H1 (cell line): ENCODE measurements around the gene GCHFR. TPM values are rescaled to one million over a fixed set of nuclear protein-coding genes. Genes with fewer than 3 reads are reported as not detected.
A peak's percentile ranks its signal among the peaks of the same experiment; 100 is the strongest.

Experiments
- CTCF ChIA-PET: fragments of 300-600 bp; sonication (Branson Sonifier 250); formaldehyde crosslinking; loops from one replicate; lab custom pipeline; 2021; ENCODE audit not compliant: partially characterized antibody; lab: Charles Lee
- POLR2A ChIA-PET: fragments of 300-600 bp; sonication (Branson Sonifier 250); formaldehyde crosslinking; loops from one replicate; lab custom pipeline; 2021; ENCODE audit warnings: inconsistent platforms; ENCODE audit not compliant: partially characterized antibody; lab: Charles Lee
- DNase-seq, 2 experiments: peaks; one replicate each; pipeline versions ENCODE4 v3.0.0 to v3.0.0-alpha.2; 2010 to 2022; ENCODE audit warnings: low spot score in 2 of 2, low read depth in 1 of 2, mixed read lengths in 1 of 2
- FAIRE-seq: peaks from 2 replicates; lab custom pipeline; 2011; peaks lifted over from hg19 to GRCh38; lab: Jason Lieb, UNC
- H2AFZ ChIP-seq: 2 replicates; pipeline ENCODE4 v1.8.1; 2012; ENCODE audit warnings: low read length, inconsistent platforms
- H2AK5ac ChIP-seq: 2 replicates; pipeline ENCODE4 v1.6.1; 2013; ENCODE audit warnings: low read depth, low read length
- H2BK120ac ChIP-seq: replicated peaks from 2 replicates; pipeline ENCODE3; 2013; ENCODE audit warnings: low read depth, low read length, inconsistent platforms
- H2BK12ac ChIP-seq: 2 replicates; pipeline ENCODE4 v1.6.1; 2013; ENCODE audit warnings: low read depth, low read length
- H2BK15ac ChIP-seq: 2 replicates; pipeline ENCODE4 v1.6.1; 2013; ENCODE audit warnings: low read length
- H2BK20ac ChIP-seq: 2 replicates; pipeline ENCODE4 v1.6.1; 2013; ENCODE audit warnings: low read length
- H2BK5ac ChIP-seq: 2 replicates; pipeline ENCODE4 v1.6.1; 2013; ENCODE audit warnings: low read depth, low read length
- H3K14ac ChIP-seq: 2 replicates; pipeline ENCODE4 v1.6.1; 2013; ENCODE audit warnings: inconsistent platforms; ENCODE audit not compliant: insufficient read length
- H3K18ac ChIP-seq: 2 replicates; pipeline ENCODE4 v1.6.1; 2013; ENCODE audit warnings: low read length; ENCODE audit errors: extremely low read depth
- H3K23ac ChIP-seq: 2 replicates; pipeline ENCODE4 v1.6.1; 2013; ENCODE audit warnings: inconsistent platforms; ENCODE audit not compliant: insufficient read length
- H3K23me2 ChIP-seq: 2 replicates; pipeline ENCODE4 v1.6.1; 2013; ENCODE audit warnings: low read depth, low read length
- H3K27ac ChIP-seq: 2 replicates; pipeline ENCODE4 v1.6.1; 2011; ENCODE audit warnings: low read depth, low read length, inconsistent platforms
- H3K27me3 ChIP-seq, 4 experiments: replicated peaks in 1 of 4; 1 replicate in 1 of 4; 2 replicates in 3 of 4; pipeline versions ENCODE4 v1.6.1 to v1.8.1; 2011 to 2013; ENCODE audit warnings: low read length in 3 of 4, mild to moderate bottlenecking in 3 of 4, inconsistent platforms in 2 of 4, mixed read lengths in 2 of 4, moderate library complexity in 1 of 4; ENCODE audit not compliant: control insufficient read depth in 3 of 4, insufficient read depth in 3 of 4; ENCODE audit errors: extremely low read depth in 1 of 4
- H3K36me3 ChIP-seq, 4 experiments: 2 replicates each; pipeline versions ENCODE4 v1.6.1 to v1.8.1; 2011 to 2013; ENCODE audit warnings: mild to moderate bottlenecking in 4 of 4, low read length in 3 of 4, moderate library complexity in 2 of 4, control low read depth in 1 of 4, inconsistent platforms in 1 of 4; ENCODE audit not compliant: insufficient read depth in 4 of 4, control insufficient read depth in 2 of 4
- H3K4ac ChIP-seq: replicated peaks from 2 replicates; pipeline ENCODE3; 2013; ENCODE audit warnings: low read length, low read depth, mixed read lengths, inconsistent platforms; ENCODE audit not compliant: insufficient read length
- H3K4me1 ChIP-seq, 4 experiments: replicated peaks in 1 of 4; 1 replicate in 1 of 4; 2 replicates in 3 of 4; pipeline versions ENCODE4 v1.6.1 to v1.8.1; 2011 to 2013; ENCODE audit warnings: low read length in 3 of 4, inconsistent platforms in 2 of 4, mixed read lengths in 1 of 4; ENCODE audit not compliant: insufficient read depth in 4 of 4, control insufficient read depth in 3 of 4
- H3K4me2 ChIP-seq, 2 experiments: 2 replicates each; pipeline versions ENCODE4 v1.6.1 to v1.8.1; 2011 to 2013; ENCODE audit warnings: low read depth in 2 of 2, low read length in 2 of 2, control low read depth in 1 of 2, inconsistent platforms in 1 of 2, mild to moderate bottlenecking in 1 of 2; ENCODE audit not compliant: insufficient read depth in 1 of 2
- H3K4me3 ChIP-seq, 4 experiments: fragments of 200-600, 300-600 bp in 1 of 4; sonication (generic), shearing (Covaris generic), sonication (Bioruptor Twin) in 1 of 4; 2 replicates each; pipeline versions ENCODE4 v1.5.1 to v1.8.1; 2011 to 2016; ENCODE audit warnings: low read length in 4 of 4, low read depth in 3 of 4, control low read depth in 2 of 4, inconsistent platforms in 2 of 4, mild to moderate bottlenecking in 2 of 4, mixed read lengths in 1 of 4, moderate library complexity in 1 of 4; ENCODE audit not compliant: insufficient read depth in 2 of 4; ENCODE audit errors: extremely low read depth in 1 of 4
- H3K56ac ChIP-seq: replicated peaks from 2 replicates; pipeline ENCODE3; 2013; ENCODE audit warnings: low read depth, mild to moderate bottlenecking, mixed read lengths, low read length, inconsistent platforms; ENCODE audit not compliant: insufficient read length
- H3K79me1 ChIP-seq: 2 replicates; pipeline ENCODE4 v1.6.1; 2013; ENCODE audit warnings: low read depth, low read length, control low read depth
- H3K79me2 ChIP-seq, 2 experiments: 2 replicates each; pipeline versions ENCODE4 v1.6.1 to v1.8.1; 2012 to 2013; ENCODE audit warnings: low read length in 2 of 2, mild to moderate bottlenecking in 2 of 2, inconsistent platforms in 1 of 2; ENCODE audit not compliant: insufficient read depth in 2 of 2, control insufficient read depth in 1 of 2
- H3K9ac ChIP-seq, 4 experiments: replicated peaks in 1 of 4; 1 replicate in 1 of 4; 2 replicates in 3 of 4; pipeline versions ENCODE4 v1.6.1 to v1.8.1; 2011 to 2013; ENCODE audit warnings: low read depth in 3 of 4, low read length in 3 of 4, control low read depth in 2 of 4, mild to moderate bottlenecking in 2 of 4, moderate library complexity in 2 of 4, inconsistent platforms in 1 of 4; ENCODE audit errors: extremely low read depth in 1 of 4
- H3K9me3 ChIP-seq, 2 experiments: 2 replicates each; pipeline versions ENCODE4 v1.6.1 to v1.8.1; 2012 to 2013; ENCODE audit warnings: mild to moderate bottlenecking in 2 of 2, moderate library complexity in 2 of 2, control low read depth in 1 of 2, inconsistent platforms in 1 of 2, low read depth in 1 of 2, low read length in 1 of 2, mixed read lengths in 1 of 2; ENCODE audit not compliant: insufficient read depth in 2 of 2
- H4K20me1 ChIP-seq, 2 experiments: replicated peaks in 1 of 2; 2 replicates each; pipeline versions ENCODE3 to v1.8.1; 2011 to 2013; ENCODE audit warnings: inconsistent platforms in 2 of 2, low read length in 2 of 2, mild to moderate bottlenecking in 1 of 2; ENCODE audit not compliant: insufficient read depth in 2 of 2, control insufficient read depth in 1 of 2
- H4K5ac ChIP-seq: 2 replicates; pipeline ENCODE4 v1.6.1; 2013; ENCODE audit warnings: low read length, low read depth, mixed read lengths, inconsistent platforms; ENCODE audit not compliant: insufficient read length
- H4K8ac ChIP-seq: 2 replicates; pipeline ENCODE4 v1.8.0; 2013; ENCODE audit warnings: mild to moderate bottlenecking, moderate library complexity, low read length, inconsistent platforms; ENCODE audit not compliant: insufficient read depth; ENCODE audit errors: extremely low read depth
- H4K91ac ChIP-seq: replicated peaks from 2 replicates; pipeline ENCODE3; 2013; ENCODE audit warnings: low read length, mixed read lengths, inconsistent platforms; ENCODE audit not compliant: insufficient read length
- CHD2 ChIP-seq: IDR thresholded peaks from 2 replicates; pipeline ENCODE4 v1.6.1; 2012; ENCODE audit warnings: low read length, improper control_type of control experiment
- RFX5 ChIP-seq: IDR thresholded peaks from 2 replicates; pipeline ENCODE4 v1.6.1; 2011; ENCODE audit warnings: low read depth, low read length, improper control_type of control experiment, borderline replicate concordance
- WGBS, 2 experiments: shearing (Covaris generic) in 1 of 2; methylation state at CpG; one replicate each; pipeline versions ENCODE4 v1.1.6 to v1.1.7; 2013 to 2015; ENCODE audit warnings: low lambda C conversion rate in 2 of 2, mixed read lengths in 2 of 2, inconsistent platforms in 1 of 2, low coverage in 1 of 2, missing lambda C conversion rate in 1 of 2; ENCODE audit not compliant: insufficient replicate concordance in 2 of 2, insufficient coverage in 1 of 2, insufficient read length in 1 of 2; ENCODE audit errors: extremely low coverage in 1 of 2, missing lambda C conversion rate in 1 of 2; 5-methylcytosine and 5-hydroxymethylcytosine counted together
- polyA plus RNA-seq, 7 experiments: library from polyadenylated mRNA; depleted of rRNA in 3 of 7; stranded (reverse) in 5 of 7; unstranded in 2 of 7; fragments of >200 nt in 5 of 7; fragments of 200-250 nt in 2 of 7; gene quantifications; 1 replicate in 5 of 7; 2 replicates in 1 of 7; 4 replicates in 1 of 7; pipeline versions ENCODE4 v1.2.1 to v1.2.3, GENCODE V29; 2011 to 2013; ENCODE audit warnings: missing spikeins in 2 of 7, mixed read lengths in 2 of 7
- total RNA-seq: library from RNA; stranded (reverse); fragmentation: NEBNext Ultra II Directional; extraction: Animal tissue kit (Norgen Biotek cat#: 25700); gene quantifications from 2 replicates; pipeline ENCODE4 v1.2.1, GENCODE V29; 2021

The GCHFR gene
- total and polyA plus RNA-seq, 2 of the 8 experiments (the other 6 are each of a cell fraction or from before 2014, with no cell fraction given) = 25.9 to 81.5 TPM

- Histone ChIP-seq H3K9ac (no peak overlapping the region; a peak in 1 of 7 replicates), H2BK20ac (peak overlapping the region; percentile 66; the same call in 1 of the 2 replicates), H3K4ac (peak overlapping the region; percentile 57), H3K27ac (no peak overlapping the region)
- DNase-seq = no peak
- TF ChIP-seq CHD2 = no peak
- no peak for TF ChIP-seq RFX5
- TF ChIP-seq, all 59 proteins: peak for 0
- 94% methylated on average over 6 of the region's 6 CpGs; no CpG with 5 or more reads in 1 of the 2 experiments for WGBS, 2 experiments
- Histone ChIP-seq H3K14ac (no peak overlapping the region), H3K4me1 (0 out of 7 replicates have a peak, but pooled peaks cover 0 to 2% (median under 1%) of the 10 kb centered on the region in 4 experiments), H4K8ac (no peak overlapping the region; the same call in 1 of the 2 replicates), H3K79me1 (peaks cover under 1% of the 10 kb centered on the region; the same call in 1 of the 2 replicates), H2BK5ac (no peak overlapping the region), H2AK5ac (no peak overlapping the region), H4K91ac (peak overlapping the region; percentile 65), H3K79me2 (peaks cover 0 to 18% of the 10 kb centered on the region in 2 experiments; a peak in 2 of 4 replicates), H2BK12ac (peak overlapping the region; percentile 45), H2AFZ (peak overlapping the region; percentile 24; the same call in 1 of the 2 replicates), H3K4me3 (no peak overlapping the region), H3K27me3 (no peaks in the 10 kb centered on the region), H3K23me2 (peaks cover 5% of the 10 kb centered on the region; the same call in 1 of the 2 replicates), H3K56ac (no peak overlapping the region), H4K20me1 (no peaks in the 10 kb centered on the region), H2BK120ac (no peak overlapping the region), H4K5ac (no peak overlapping the region), H3K36me3 (no peaks in the 10 kb centered on the region), H3K23ac (no peak overlapping the region), H3K18ac (no peak overlapping the region), H2BK15ac (no peak overlapping the region), H3K4me2 (no peak overlapping the region), H3K9me3 (no peaks in the 10 kb centered on the region)
- ChIA-PET CTCF (interaction anchor here (0.9 to 2.9 kb wide), 7 partner anchors 10 to 166 kb away, joined by 3 to 10 read pairs (median 7); no protein-coding TSS in a partner anchor), POLR2A (interaction anchor here (0.6 to 1.9 kb wide), 9 partner anchors 8 to 212 kb away, joined by 3 to 6 read pairs (median 3); partner anchors contain the start of genes GCHFR and SPINT1)
- FAIRE-seq = no peak
Observed at GRCh38 chr15:40756938-40757337, 6.9 kb upstream of the GCHFR start.
